HG02870 (cell line): ENCODE measurements around the gene HLA-C.
A peak's percentile ranks its signal among the peaks of the same experiment; 100 is the strongest.
"Not testable (repeated sequence)": the region's sequence is repeated elsewhere in the genome, so short reads cannot be mapped to it uniquely, and the experiment has no call there.

ENCODE experiments used
- ATAC-seq: cut with Tn5 transposase; IDR thresholded peaks from one replicate; pipeline ENCODE4 v1.9.1; 2021; ENCODE audit warnings: mild to moderate bottlenecking, moderate library complexity; ENCODE audit not compliant: unreplicated experiment

Gene HLA-C

GRCh38 chr6:31271641-31272357, at the start of gene HLA-C:
TSS of gene HLA-C (minus strand) at chr6:31272092. CDS start at chr6:31272071, 21 bp downstream.
- ATAC-seq, result peak; percentile 72

GRCh38 chr6:31321005-31321707, 49.3 kb upstream of the HLA-C start:
- ATAC-seq, result no peak

- ATAC-seq, result no peak
Observed at GRCh38 chr6:31317036-31317435, 45.1 kb upstream of the HLA-C start.

GRCh38 chr6:31309641-31310040, 37.7 kb upstream of the HLA-C start:
- no peak for ATAC-seq

- ATAC-seq, result no peak
Observed at GRCh38 chr6:31308845-31309175, 36.9 kb upstream of the HLA-C start.

- no peak for ATAC-seq
Observed at GRCh38 chr6:31308050-31308844, 36.4 kb upstream of the HLA-C start.

GRCh38 chr6:31307669-31308049, 35.8 kb upstream of the HLA-C start:
- no peak for ATAC-seq

GRCh38 chr6:31305703-31306219, 33.9 kb upstream of the HLA-C start:
- no peak for ATAC-seq

DNA sequence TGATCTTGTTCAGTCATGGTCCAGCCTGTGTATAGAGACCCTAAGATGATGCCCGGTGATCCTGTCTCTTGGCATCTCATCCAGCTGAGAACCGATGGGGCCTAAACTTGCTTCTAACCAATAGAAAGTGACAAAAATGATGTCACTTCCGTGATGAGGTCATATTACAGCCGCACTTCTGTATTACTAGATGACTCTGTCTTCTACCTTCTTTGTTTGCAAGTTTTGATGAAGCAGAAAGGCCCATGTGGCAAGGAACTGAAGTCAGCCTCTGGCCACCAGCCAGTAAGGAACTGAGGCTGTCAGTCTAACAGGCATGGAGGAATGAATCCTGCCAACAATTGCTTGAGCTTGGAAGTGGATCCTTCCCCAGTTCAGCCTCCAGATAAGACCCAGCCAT, 32.8 kb upstream of the HLA-C start:
- ATAC-seq, result no peak

DNA sequence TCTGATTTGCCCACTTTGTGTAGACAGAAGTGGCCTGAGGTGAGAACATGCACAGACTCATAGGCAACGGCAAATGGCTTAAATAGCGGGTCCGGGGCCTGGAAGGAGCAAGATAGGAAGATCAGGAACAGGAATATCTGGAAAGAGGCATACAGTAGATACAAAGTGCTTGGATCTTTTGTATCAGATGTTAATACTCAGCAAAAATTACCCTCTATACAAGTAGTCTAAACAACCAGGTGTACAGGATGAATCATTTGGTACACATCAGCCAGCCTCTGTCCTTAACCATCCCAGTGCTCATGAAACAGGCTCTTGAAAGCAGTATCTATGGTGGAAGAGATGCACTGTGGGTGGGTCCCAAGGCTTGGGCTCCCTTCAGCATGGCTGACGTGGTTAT, 28.9 kb upstream of the HLA-C start:
- ATAC-seq, result no peak

- no peak for ATAC-seq
Observed at GRCh38 chr6:31299947-31300346, 28.1 kb upstream of the HLA-C start.

DNA sequence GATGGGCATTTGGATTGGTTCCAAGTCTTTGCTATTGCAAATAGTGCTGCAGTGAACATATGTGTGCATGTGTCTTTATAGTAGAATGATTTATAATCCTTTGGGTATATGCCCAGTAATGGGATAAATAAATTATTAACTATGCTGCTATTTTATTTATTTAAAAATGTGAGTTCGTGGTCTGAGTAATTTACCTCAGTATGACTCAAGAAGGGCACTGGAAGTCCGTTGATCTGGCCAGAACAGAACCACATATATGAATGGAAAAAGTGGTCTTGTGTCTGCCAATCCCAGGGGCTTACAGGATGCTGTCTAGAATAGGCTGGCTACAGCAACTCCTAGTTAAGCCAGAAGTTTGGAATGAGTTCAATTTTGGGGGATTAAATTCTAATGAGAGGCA, 27.6 kb upstream of the HLA-C start:
- no peak for ATAC-seq

GRCh38 chr6:31294056-31294455, 22.2 kb upstream of the HLA-C start:
- ATAC-seq, result no peak

GRCh38 chr6:31293343-31293742, 21.5 kb upstream of the HLA-C start:
- no peak for ATAC-seq

GRCh38 chr6:31289788-31290187, 17.9 kb upstream of the HLA-C start:
- ATAC-seq, result no peak

GRCh38 chr6:31287619-31288018, 15.7 kb upstream of the HLA-C start:
- no peak for ATAC-seq

DNA sequence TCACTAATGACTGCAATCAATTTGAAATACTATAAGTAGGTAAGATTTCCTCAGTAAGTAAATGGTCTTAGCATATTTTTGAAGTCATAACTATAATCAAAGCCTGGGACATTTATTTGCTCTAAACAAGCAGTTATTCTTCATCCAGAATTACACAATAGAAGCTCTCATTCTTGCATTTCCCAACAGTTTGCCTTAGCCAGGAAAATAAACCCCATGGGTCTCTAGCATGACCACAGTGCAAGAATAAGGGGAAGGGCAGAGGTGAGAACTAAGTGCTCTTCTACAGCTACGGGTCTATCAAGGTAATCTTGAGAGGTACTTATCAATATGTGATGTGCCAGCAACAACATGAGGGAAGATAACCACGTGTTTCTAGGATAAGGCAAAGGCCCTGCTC, 14.1 kb upstream of the HLA-C start:
- ATAC-seq, result no peak

DNA sequence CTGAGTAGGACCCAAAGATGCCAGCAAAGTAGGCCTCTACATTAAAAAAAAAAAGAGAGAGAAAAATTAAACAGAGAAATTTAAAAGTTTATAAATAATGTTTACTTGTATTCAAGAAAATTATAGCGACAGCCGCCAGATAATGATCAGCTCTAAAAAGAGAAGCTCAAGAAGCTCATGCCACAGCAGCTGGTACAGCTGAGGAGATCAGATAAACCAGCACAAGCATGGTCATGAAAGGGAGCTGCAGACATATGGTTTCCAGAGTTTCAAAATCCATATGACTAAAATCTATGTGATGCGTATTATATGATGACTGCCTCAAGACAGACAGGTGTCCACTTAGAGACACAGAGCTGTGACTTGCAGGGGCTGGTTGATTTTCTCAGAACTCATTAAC, 13.6 kb upstream of the HLA-C start:
- no peak for ATAC-seq

- ATAC-seq, result not testable (repeated sequence)
Observed at GRCh38 chr6:31279647-31280046, 7.8 kb upstream of the HLA-C start.

DNA sequence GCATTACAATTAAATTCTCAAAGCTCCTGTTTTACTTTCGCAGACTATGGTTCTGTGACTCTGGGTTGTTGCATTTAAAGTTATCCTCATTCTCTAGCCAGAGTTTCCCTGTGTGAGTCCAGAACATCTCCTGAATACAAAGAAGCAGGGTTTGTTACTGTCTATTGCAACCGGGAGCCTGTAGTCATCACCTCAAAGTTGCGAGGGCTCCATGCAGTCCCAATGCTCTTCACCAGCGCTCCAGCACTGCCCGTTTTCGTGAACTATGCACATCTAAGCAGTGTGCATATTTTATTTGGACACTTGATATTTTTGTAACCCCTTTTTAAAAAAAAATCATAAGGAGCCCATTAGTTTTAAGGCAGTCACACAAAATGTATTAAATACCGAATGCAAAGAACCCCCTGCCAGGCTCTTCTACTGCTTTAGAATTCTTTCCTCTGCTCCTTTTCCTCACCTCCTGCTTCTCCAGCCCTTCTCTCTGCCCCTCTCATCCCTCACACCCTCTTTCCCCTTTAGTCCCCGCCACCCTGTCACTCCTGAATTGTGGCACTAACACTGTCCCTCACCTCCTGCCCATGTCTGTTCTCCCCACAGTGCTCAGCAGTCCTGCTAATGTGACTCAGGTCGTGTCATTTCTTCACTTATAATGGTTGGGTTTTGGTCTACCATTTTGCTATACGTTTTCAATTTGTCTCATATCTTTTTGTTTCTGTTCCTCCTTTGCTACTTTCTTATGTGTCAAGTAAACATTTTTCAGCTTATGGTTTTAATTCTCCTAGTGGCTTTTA, 1.1 kb upstream of the HLA-C start:
- ATAC-seq, result no peak

GRCh38 chr6:31272436-31272835, 544 bp upstream of the HLA-C start:
- no peak for ATAC-seq
